HUDEP-2 (cell line): Measurements from ENCODE around the gene RRP12.
"Not testable (repeated sequence)": the region's sequence is repeated elsewhere in the genome, so short reads cannot be mapped to it uniquely, and the experiment has no call there.

Experiments
- DNase-seq, 76 experiments: peaks; one replicate each; lab custom pipeline; 2025; ENCODE audit not compliant: unreplicated experiment in 76 of 76; lab: John Stamatoyannopoulos, UW

The RRP12 gene, protein sequence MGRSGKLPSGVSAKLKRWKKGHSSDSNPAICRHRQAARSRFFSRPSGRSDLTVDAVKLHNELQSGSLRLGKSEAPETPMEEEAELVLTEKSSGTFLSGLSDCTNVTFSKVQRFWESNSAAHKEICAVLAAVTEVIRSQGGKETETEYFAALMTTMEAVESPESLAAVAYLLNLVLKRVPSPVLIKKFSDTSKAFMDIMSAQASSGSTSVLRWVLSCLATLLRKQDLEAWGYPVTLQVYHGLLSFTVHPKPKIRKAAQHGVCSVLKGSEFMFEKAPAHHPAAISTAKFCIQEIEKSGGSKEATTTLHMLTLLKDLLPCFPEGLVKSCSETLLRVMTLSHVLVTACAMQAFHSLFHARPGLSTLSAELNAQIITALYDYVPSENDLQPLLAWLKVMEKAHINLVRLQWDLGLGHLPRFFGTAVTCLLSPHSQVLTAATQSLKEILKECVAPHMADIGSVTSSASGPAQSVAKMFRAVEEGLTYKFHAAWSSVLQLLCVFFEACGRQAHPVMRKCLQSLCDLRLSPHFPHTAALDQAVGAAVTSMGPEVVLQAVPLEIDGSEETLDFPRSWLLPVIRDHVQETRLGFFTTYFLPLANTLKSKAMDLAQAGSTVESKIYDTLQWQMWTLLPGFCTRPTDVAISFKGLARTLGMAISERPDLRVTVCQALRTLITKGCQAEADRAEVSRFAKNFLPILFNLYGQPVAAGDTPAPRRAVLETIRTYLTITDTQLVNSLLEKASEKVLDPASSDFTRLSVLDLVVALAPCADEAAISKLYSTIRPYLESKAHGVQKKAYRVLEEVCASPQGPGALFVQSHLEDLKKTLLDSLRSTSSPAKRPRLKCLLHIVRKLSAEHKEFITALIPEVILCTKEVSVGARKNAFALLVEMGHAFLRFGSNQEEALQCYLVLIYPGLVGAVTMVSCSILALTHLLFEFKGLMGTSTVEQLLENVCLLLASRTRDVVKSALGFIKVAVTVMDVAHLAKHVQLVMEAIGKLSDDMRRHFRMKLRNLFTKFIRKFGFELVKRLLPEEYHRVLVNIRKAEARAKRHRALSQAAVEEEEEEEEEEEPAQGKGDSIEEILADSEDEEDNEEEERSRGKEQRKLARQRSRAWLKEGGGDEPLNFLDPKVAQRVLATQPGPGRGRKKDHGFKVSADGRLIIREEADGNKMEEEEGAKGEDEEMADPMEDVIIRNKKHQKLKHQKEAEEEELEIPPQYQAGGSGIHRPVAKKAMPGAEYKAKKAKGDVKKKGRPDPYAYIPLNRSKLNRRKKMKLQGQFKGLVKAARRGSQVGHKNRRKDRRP (N-terminal part only)

DNA sequence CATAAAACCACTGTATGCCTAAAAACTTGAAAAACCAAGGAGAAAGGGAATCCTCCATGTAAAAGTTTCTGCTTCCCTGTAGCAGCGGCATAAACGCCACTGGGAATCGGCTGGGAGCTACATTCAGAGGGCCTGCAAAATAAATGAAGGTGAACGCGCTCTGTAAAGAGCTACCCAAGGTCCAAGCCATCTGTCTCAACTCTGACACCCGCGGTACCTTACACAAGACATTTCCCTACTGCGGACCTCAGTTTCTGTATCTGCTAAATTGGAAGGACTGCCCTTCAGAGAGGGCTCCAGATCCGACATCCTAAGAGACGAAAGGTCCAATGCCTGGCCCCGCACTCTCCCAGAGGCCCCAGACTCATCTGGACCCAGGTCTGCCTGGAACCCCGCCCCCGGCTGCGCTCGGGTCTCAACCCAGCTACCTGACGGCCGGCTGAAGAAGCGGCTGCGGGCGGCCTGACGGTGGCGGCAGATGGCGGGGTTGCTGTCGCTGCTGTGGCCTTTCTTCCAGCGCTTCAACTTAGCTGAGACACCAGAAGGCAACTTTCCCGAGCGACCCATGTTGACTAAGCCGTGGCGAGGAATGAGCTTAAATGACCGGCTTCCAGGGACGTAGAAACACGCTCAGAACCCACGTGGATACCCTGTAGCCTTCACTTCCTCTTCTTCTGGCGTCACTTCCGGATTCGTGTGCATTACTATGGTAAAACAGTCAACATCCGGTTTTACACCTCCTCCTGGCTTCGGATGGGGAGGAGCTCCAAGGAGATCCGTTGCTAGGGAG is at the start of gene RRP12:
TSS of gene RRP12 (minus strand) at position 676 of the 790 bp plus-strand sequence. CDS start at position 567, 109 bp downstream.
- DNase-seq: peak in 75 of 76 experiments; percentile 26 to 95 (median 83)

DNA sequence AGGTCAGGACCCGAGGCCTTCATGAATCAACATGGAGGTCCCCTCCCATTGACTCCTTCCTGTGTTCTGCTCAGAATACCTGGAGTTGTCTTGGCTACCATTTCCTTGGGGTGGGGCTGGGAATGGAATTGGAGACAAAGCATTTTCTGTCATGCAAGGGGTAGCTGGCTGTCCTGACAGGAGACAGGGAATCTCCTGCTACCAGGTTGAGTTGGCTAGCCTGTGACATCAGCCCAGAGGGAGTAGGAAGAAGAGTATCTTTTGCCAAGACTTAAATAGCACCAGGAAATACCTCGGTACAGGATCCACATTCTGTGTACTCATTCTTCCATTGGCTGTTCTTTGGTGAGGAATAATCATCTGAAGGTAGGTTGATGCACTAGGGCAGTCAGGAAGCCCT is 49.7 kb upstream of the RRP12 start:
- DNase-seq: no peak

DNA sequence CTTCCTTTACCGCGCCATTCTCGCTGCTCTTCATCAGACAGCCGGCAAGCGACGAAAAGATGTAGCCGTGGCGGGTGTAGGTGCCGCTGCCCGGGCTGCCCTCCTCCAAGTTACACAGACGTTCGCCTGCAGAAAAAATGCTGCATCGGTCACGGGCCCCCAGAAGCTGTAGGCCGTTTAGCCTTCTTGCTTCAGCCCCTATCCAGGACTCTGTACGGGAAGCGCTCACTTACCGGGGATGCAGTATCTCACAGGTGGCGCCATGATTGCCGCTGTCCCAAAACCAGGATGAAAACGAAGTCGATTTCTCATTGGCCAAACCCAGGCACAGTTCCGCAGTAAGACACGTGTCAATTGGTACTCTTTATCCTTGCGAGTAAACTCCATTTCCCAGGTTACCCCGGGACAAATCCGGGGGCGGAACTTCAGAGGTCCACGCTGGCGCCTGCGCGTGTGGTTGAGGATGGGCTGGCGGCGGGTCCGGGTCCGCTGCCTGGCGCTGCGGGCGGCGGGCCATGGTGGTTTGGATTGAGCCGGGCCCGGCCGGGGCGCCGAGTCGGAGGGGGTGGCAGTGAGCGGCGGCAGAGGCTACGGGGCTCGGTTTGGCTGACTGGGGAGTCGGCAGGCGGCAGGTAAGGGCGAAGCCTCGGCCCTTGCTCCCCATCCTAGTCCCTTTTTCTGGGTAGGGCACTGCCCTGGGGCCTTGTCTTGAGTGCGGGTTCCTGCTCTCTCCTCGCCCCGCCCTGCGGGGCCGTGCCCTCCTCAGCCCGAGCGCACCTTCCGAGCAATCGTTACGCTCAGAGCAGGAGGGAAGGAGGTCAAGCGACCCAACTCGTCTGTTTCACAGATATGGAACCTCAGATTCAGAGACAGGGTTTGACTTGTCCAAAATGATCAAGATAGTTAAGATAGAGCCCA is 44.8 kb upstream of the RRP12 start, which contains the start of the genes EXOSC1 and ZDHHC16:
TSS of gene EXOSC1 (minus strand) at position 285 of the 918 bp plus-strand sequence. CDS start at position 264, 21 bp downstream.
TSS of gene ZDHHC16 (plus strand) at position 454 of the 918 bp plus-strand sequence. CDS start 5,501 bp downstream, outside the sequence.
- peak in 75 of 76 experiments; percentile 35 to 93 (median 84) for DNase-seq

DNA sequence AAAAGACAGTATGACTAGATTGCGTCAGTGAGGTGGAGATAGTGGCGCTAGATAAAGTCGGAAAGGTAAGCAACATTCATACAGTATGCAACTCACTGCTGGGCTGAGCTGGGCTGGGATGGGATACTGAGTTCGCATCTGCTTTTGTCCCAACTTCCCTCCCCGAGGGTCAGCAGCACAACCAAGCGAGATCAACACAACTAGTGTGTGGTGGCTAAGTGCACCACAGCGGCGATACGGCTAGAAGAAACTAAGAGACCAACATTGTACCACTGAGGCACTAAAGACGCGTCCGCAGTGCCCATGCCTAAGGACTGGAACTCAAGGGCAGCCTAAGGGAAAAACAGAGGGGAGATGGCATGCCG is 44.2 kb upstream of the RRP12 start:
- no peak for DNase-seq

DNA sequence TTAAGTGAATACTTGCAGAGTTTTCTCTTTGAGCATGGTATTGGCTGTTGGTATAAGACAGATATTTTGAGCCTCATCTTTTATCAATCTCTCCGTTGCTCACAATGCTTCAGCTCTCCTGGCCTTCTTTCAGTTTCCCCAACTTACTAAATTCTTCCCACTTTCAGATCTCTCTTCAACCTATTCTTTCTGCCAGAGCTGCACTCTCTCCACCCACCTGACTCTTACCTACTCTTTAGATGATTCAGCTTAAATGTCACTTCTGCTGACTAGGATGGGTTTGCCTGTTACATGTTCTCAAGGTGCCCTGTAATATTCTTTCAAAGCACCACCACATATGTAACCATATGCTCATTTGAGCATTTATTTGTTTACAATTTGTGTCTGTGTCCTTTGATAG is 43.1 kb upstream of the RRP12 start:
- DNase-seq: no peak

DNA sequence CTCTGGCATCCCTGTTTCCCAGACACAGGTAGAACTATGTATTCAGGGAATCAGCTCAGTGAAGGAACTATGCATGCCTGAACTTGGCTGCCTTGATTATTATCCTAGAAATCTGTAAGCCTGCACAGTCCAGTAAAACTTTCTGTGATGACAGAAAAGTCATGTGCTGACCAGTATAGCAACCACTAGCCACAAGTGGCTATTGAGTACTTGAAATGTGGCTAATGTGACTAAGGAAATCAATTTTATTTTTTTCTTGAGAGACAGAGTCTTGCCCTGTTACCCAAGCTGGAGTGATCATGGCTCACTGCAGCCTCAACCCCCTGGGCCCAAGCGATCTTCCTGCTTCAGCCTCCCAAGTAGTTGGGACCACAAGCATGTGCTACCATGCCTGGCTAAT is 41.1 kb upstream of the RRP12 start:
- no peak for DNase-seq

DNA sequence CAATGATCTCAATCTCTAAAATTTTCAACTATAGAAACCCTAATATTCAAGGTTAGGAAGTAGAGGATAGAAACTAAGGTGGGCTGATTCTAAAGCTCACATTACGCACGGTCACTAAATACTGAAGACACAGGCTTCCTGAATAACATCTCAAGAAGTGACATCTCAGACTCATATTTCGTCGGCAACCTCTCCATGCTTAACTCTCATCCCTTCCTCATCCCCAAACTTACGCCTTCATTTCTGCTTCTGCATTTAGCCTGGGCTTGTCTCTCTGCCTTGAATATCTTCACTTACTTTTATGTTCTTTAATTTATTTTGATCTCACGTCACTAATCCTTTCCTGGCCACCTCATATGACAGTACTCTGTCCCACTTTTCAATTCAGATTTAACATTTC is 34.1 kb upstream of the RRP12 start:
- DNase-seq: no peak

DNA sequence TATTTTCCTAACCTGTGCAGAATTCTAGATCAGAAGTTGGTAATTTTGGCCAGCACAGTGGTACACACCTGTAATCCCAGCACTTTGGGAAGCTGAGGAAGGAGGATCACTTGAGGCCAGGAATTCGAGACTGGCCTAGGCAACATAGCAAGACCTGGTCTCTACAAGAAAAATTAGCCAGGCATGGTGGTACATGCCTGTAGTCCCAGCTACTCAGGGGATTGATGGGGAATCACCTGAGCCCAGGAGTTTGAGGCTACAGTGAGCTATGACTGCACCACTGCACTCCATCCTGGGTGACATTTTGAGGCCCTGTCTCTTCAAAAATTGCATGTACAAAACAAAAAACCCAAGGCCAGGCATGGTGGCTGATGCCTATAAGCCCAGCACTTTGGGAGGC is 33.4 kb upstream of the RRP12 start:
- no peak for DNase-seq

DNA sequence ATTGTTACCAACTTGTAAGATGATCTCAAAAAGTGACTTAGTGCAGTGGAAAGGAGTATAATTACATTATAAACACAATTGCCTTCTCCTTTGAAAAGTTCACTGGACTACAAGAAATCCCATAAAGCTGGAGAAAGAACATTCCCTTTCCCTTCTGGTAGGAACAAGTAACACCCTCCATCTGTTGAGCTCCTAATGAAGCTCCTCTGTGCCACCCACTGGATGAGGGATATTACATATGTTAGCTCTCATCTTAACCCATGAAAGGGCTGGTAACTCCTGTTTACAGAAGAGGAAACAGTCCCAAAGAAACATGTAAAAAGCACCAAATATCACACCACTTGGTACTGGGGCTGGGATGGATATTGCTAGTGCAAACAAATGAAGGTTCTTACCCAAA is 32.9 kb upstream of the RRP12 start:
- DNase-seq: no peak

DNA sequence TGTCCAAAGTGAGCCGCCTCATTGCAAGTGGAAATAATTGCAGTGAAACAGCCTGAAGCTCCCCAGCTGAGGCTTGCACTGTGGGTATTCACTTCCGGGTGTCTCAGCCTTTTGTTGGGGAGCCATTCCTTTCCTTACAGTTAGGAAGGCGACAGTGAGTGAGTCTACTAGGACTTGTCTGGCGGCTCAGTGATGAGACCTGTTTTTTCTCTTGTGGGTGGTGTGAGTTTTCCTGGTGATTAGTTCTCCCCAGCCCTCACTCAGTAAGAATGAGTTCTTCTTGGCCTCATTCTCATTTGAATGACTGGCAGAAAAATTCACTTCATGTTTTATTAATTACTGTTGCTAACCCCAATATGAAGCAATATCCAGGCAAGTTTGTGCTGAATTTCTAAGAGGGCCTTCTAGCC is 27.4 kb upstream of the RRP12 start:
- no peak for DNase-seq

DNA sequence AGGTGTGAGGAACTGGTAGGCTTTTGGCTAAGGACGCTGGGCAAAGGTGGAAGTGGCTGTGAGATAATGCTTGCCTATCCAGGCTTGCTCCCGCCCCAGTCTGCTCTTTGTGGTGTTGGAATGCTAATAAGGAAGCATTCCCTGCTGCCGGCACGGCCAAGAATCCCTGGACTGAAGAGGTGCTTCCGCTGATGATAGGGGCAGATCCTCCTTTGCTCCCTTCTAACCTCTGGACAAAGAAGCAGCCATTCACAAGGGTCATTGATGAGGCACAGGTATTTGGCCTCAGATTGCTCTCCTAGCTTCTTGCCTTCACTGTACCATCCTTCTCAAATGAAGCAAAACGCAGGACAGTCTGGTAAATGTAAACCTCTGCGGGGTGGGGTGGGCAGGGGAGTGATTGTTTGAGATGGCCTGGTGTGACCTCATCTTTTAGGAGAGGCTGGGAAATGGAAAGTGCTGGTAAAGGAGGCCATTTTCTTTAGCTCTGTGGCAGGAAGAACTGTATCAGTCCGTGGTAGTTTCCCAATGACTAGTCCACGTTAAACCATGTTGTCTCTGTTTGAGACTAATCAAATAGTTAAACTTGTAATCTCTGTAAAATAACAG is 26.5 kb upstream of the RRP12 start:
- DNase-seq: no peak

DNA sequence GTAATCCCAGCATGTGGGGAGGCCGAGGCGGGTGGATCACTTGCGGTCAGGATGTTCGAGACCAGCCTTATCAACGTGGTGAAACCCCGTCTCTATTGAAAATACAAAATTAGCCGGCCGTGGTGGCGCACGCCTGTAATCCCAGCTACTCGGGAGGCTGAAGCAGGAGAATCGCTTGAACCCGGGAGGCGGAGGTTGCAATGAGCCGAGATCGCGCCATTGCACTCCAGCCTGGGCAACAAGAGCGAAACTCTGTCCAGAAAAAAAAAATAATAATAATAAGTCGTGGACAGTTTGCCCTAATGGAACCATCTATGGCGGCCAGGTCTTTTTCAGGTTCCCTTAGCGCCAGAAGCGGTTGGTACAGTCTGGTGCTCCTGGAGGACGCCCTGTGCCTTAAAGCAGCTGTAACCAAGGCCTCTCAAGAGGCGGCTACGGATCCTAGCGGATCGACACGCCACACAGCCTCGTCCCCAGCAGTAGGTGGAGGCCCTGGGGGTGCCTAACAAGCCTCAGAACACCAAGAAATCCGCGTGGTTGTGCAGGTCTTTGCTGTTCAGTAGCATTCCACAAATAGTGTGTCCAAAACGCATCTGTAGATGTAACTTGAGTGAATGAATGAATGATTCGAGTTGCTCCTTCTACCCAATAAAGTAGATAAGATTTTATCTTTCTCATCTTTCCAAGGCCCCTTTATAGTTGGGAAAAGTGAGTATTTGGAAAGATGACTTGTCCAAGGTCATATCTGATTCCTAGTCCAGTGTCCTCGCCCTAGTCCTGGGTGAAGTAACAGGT is 25.8 kb upstream of the RRP12 start:
- no peak for DNase-seq

DNA sequence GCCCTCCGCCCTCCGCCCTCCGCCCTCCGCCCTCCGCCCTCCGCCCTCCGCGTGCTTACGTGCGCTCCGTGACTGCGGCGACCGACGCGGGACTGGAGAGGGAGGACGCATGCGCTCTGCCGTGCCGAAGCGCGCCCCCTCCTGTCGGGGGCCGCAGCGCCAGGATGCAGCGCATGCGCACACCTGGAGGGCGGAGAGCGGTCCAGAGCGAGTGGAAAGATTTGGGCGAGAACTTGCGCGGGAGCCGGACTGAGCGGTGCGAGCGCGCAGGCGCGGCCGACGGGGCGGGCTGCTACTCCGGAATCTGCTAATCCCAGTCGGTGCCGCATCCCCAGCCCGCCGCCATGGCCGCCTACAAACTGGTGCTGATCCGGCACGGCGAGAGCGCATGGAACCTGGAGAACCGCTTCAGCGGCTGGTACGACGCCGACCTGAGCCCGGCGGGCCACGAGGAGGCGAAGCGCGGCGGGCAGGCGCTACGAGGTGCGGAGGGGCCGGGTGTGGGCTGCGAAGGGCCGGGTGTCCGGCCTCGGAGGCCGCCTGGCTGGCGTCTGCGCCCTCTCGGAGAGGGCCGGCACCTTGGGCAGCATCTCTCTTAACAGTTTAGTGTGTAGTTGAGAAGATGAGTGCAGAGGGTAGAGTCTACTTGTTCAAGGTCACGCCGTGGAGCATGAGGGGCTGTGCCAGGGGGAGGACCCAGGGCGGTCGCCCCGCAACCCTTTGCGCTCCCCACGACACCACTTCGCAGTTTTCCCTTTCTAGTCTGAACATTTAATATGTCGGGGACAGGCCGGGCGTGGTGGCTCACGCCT is 25.0 kb upstream of the RRP12 start, which contains the start of gene PGAM1:
TSS of gene PGAM1 (plus strand) at position 228 of the 812 bp plus-strand sequence. CDS start at position 345, 117 bp downstream.
- peak in 75 of 76 experiments; percentile 18 to 97 (median 91) for DNase-seq

DNA sequence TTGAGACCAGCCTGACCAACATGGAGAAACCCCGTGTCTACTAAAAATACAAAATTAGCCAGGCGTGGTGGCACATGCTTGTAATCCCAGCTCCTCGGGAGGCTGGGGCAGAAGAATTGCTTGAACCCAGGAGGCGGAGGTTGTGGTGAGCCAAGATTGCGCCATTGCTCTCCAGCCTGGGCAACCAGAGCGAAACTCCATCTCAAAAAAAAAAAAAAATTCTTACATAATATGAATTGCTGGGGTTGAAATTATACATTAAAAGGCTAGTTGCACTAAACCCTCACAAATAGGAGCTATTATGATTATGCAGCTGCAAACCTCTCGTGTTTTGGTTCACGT is 22.6 kb upstream of the RRP12 start:
- not testable (repeated sequence) for DNase-seq

DNA sequence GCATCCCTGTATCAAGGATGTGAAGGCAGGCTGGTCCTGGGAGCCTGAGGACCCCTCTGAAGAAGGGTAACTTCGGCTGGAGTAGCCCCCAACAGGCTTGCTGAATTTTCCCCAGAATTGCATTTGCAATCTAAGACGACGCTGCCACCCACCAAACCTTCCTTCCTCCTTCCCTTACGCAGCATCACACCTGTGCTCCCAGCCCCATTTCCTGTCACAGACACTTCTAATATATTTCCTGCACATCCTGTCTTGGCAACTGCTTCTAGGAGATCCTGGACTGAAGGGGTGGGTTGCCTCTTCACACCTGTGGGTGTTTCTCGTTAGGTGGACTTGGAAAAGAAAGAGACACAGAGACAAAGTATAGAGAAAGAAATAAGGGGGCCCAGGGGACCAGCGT is 15.4 kb upstream of the RRP12 start:
- no peak for DNase-seq

DNA sequence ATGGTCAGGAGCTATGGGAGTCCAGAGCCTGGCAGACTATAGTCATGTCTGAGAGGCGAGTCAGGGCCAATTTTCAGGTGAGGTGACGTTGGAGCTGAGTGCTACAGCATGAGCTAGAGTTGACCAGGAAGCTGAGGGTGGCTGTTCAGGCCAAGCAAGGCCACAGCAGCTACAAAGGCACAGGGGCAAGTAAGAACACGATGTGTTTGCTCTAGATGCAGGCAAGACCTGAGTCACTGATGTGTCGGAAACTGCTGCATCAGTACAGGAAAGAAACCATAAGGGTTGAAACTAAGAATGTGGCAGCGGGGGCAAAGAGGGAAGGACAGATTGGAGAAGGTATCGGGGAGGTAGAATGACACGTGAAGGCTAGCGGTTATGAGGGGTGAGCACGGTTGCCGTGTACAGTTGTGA is 11.8 kb upstream of the RRP12 start:
- no peak for DNase-seq

DNA sequence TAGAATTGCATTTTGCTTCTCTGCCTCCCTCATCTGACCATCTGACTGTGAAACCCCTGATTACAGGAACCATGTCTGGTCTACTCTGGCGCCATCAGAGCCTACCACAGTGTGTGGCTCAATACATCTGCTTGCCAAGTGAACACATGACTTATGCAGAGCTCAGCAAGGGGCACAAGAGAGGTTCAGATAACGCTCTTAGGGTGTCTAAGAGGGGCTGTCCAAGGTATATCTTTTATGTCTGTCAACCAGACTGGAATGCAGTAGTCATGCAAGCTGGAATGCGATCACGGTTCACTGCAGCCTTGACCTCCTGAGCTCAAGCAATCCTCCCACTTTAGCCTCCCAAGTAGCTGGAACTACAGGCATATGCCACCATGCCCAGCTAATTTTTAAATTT is 10.3 kb upstream of the RRP12 start:
- DNase-seq: peak in 3 of 76 experiments; percentile 19 to 38 (median 29)
